A673 (cell line): ENCODE measurements around the gene CLIC6. TPM values are rescaled to one million over a fixed set of nuclear protein-coding genes. Genes with fewer than 3 reads are reported as not detected.

Source experiments
- BruUV-seq: library from RNA; stranded (reverse); fragments of 400-500 nt; replicated peaks from 2 replicates; lab custom pipeline; 2021; lab: Mats Ljungman, UMichigan
- CTCF ChIA-PET: fragments of 300-600 bp; sonication (Branson Sonifier 250); formaldehyde crosslinking; loops from one replicate; lab custom pipeline; 2022; ENCODE audit warnings: antibody characterized with exemption; lab: Charles Lee
- POLR2A ChIA-PET: fragments of 300-600 bp; sonication (Branson Sonifier 250); formaldehyde crosslinking; loops from one replicate; lab custom pipeline; 2022; ENCODE audit warnings: antibody characterized with exemption; ENCODE audit not compliant: low non-redundant PET; lab: Charles Lee
- DNase-seq: peaks from one replicate; pipeline ENCODE4 v3.0.0-alpha.2; 2015; ENCODE audit warnings: low spot score
- H3K27ac ChIP-seq: fragments of 200-600 bp; sonication (generic); 2 replicates; pipeline ENCODE4 v1.5.1; 2016; ENCODE audit warnings: mixed run types, low read depth, mild to moderate bottlenecking, mixed read lengths, antibody characterized with exemption, low read length; ENCODE audit not compliant: poor library complexity, severe bottlenecking
- H3K27me3 ChIP-seq: fragments of 200-600 bp; sonication (generic); replicated peaks from 2 replicates; pipeline ENCODE4 v1.6.1; 2017; ENCODE audit warnings: mixed run types, low read depth, mild to moderate bottlenecking, mixed read lengths, antibody characterized with exemption, low read length; ENCODE audit not compliant: insufficient read depth, poor library complexity
- H3K36me3 ChIP-seq: fragments of 200-600 bp; sonication (generic); 2 replicates; pipeline ENCODE4 v1.6.1; 2016; ENCODE audit warnings: mixed run types, mild to moderate bottlenecking, mixed read lengths, antibody characterized with exemption, low read length; ENCODE audit not compliant: insufficient read depth, poor library complexity, severe bottlenecking
- H3K4me1 ChIP-seq: fragments of 200-600 bp; sonication (generic); 2 replicates; pipeline ENCODE4 v1.6.1; 2017; ENCODE audit warnings: mixed run types, mild to moderate bottlenecking, mixed read lengths, antibody characterized with exemption, low read length; ENCODE audit not compliant: insufficient read depth, poor library complexity, severe bottlenecking
- H3K4me3 ChIP-seq: fragments of 200-600 bp; sonication (generic); 2 replicates; pipeline ENCODE4 v1.5.1; 2016; ENCODE audit warnings: low read depth, mixed run types, mild to moderate bottlenecking, mixed read lengths, low read length; ENCODE audit not compliant: poor library complexity, severe bottlenecking
- H3K9me3 ChIP-seq: fragments of 200-600 bp; sonication (generic); 2 replicates; pipeline ENCODE4 v1.6.1; 2016; ENCODE audit warnings: mixed run types, low read depth, mild to moderate bottlenecking, mixed read lengths, antibody characterized with exemption, low read length; ENCODE audit not compliant: poor library complexity, severe bottlenecking
- CTCF ChIP-seq: fragments of 300-800, 200-600 bp; sonication (generic); conservative IDR thresholded peaks from 2 replicates; pipeline ENCODE4 v1.5.1; 2017; ENCODE audit warnings: low read depth, mild to moderate bottlenecking, antibody characterized with exemption, low read length, moderate library complexity, mixed read lengths
- EZH2 ChIP-seq: fragments of 200-600 bp; sonication (generic); IDR thresholded peaks from 2 replicates; pipeline ENCODE4 v1.6.1; 2017; ENCODE audit warnings: borderline replicate concordance, low read depth, mild to moderate bottlenecking, mixed read lengths, antibody characterized with exemption, low read length; ENCODE audit not compliant: poor library complexity, severe bottlenecking
- intact Hi-C: fragments of 100-400 bp; cut with micrococcal nuclease; formaldehyde crosslinking; loops from one replicate; pipeline ENCODE4 v1.10.0; 2022; ENCODE audit not compliant: unreplicated experiment
- total RNA-seq: library from RNA; stranded (reverse); gene quantifications from 2 replicates; pipeline ENCODE4 v1.2.3, GENCODE V29; 2021

The CLIC6 gene
- total RNA-seq, 1 experiment from 2014 or later: not detected

GRCh38 chr21:34688715-34689114 is 19.9 kb downstream of the CLIC6 start:
- H3K9me3 ChIP-seq: no peaks in the 10 kb centered on the region
- TF ChIP-seq EZH2: no peak
- TF ChIP-seq CTCF: no peak
- no peak for DNase-seq
- no peaks in the 10 kb centered on the region for H3K36me3 ChIP-seq
- H3K4me1 ChIP-seq: no peaks in the 10 kb centered on the region
- peaks cover 12% of the 10 kb centered on the region for H3K27me3 ChIP-seq
- no TSS peak for BruUV-seq
- H3K27ac ChIP-seq: no peak overlapping the region
- ChIA-PET CTCF (no interaction called here), POLR2A (no interaction called here)
- intact Hi-C loops: no loop called here
- no peak overlapping the region for H3K4me3 ChIP-seq

- Histone ChIP-seq H3K27ac (no peak overlapping the region), H3K9me3 (no peaks in the 10 kb centered on the region), H3K36me3 (no peaks in the 10 kb centered on the region), H3K4me1 (no peaks in the 10 kb centered on the region), H3K4me3 (no peak overlapping the region), H3K27me3 (peaks cover 12% of the 10 kb centered on the region)
- no peak for TF ChIP-seq CTCF
- ChIA-PET POLR2A (no interaction called here), CTCF (interaction anchor here (0.7 kb wide), 1 partner anchor 32 kb away, joined by 3 read pairs; no protein-coding TSS in a partner anchor)
- BruUV-seq: no TSS peak
- no peak for DNase-seq
- intact Hi-C loops: loop anchor here (5.0 to 10.0 kb wide), 3 partner anchors 1155 to 1337 kb away; no protein-coding TSS in a partner anchor
Measured at GRCh38 chr21:34690041-34690792, 21.4 kb downstream of the CLIC6 start.

- Histone ChIP-seq H3K4me3 (no peak overlapping the region), H3K27me3 (peaks cover 12% of the 10 kb centered on the region), H3K9me3 (no peaks in the 10 kb centered on the region), H3K4me1 (no peaks in the 10 kb centered on the region), H3K36me3 (no peaks in the 10 kb centered on the region), H3K27ac (no peak overlapping the region)
- intact Hi-C loops: loop anchor here (5.0 to 10.0 kb wide), 3 partner anchors 1154 to 1337 kb away; no protein-coding TSS in a partner anchor
- POLR2A ChIA-PET: no interaction called here
- no TSS peak for BruUV-seq
- TF ChIP-seq CTCF: no peak
- no peak for TF ChIP-seq EZH2
- CTCF ChIA-PET: interaction anchor here (0.6 kb wide), 1 partner anchor 1309 kb away, joined by 5 read pairs; no protein-coding TSS in a partner anchor
- DNase-seq: no peak
Measured at GRCh38 chr21:34690793-34691175, 22.0 kb downstream of the CLIC6 start.
